Muscle of leg (tissue), 11 donors: ENCODE results near the gene DENND4B. TPM values are rescaled to one million over a fixed set of nuclear protein-coding genes. Genes with fewer than 3 reads are reported as not detected.
A peak's percentile ranks its signal among the peaks of the same experiment; 100 is the strongest.

ENCODE experiments used
- DNase-seq: peaks from one replicate; pipeline ENCODE4 v3.0.0; 2013
- H3K27ac ChIP-seq: one replicate; pipeline ENCODE4 v1.5.1; 2013; ENCODE audit warnings: mild to moderate bottlenecking, low read length, control low read depth
- H3K27me3 ChIP-seq: one replicate; pipeline ENCODE4 v1.6.1; 2013; ENCODE audit warnings: low read length; ENCODE audit not compliant: control insufficient read depth, insufficient read depth
- H3K36me3 ChIP-seq: one replicate; pipeline ENCODE4 v1.6.1; 2013; ENCODE audit warnings: low read length; ENCODE audit not compliant: control insufficient read depth, insufficient read depth
- H3K4me1 ChIP-seq: one replicate; pipeline ENCODE4 v1.6.1; 2013; ENCODE audit warnings: low read length; ENCODE audit not compliant: control insufficient read depth, insufficient read depth
- H3K4me3 ChIP-seq: one replicate; pipeline ENCODE4 v1.5.1; 2013; ENCODE audit warnings: low read length, control low read depth
- H3K9me3 ChIP-seq: replicated peaks from 2 replicates; pipeline ENCODE4 v1.6.1; 2013; ENCODE audit warnings: low read depth, low read length; ENCODE audit not compliant: control insufficient read depth
- WGBS: methylation state at CpG from one replicate; pipeline ENCODE4 v1.1.5; 2013; ENCODE audit warnings: missing lambda C conversion rate; ENCODE audit not compliant: insufficient coverage; 5-methylcytosine and 5-hydroxymethylcytosine counted together
- polyA plus RNA-seq, 8 donors: library from polyadenylated mRNA; unstranded; fragments of 120-200 nt; gene quantifications; one replicate each; pipeline versions ENCODE4 v1.2.1 to v1.2.3, GENCODE V29; 2013; ENCODE audit warnings: inconsistent platforms in 1 of 8, low replicate concordance in 1 of 8; ENCODE audit not compliant: insufficient read length in 8 of 8, insufficient read depth in 1 of 8
- total RNA-seq: library from RNA; stranded (reverse); fragments of 120-200 nt; gene quantifications from one replicate; pipeline ENCODE4 v1.2.4, GENCODE V29; 2013

DENND4B gene
- total and polyA plus RNA-seq, 9 donors: 11.8 to 35.7 (median 28.1) TPM

GRCh38 chr1:153937331-153937730 is 9.2 kb downstream of the DENND4B start:
- no peaks in the 10 kb centered on the region for H3K4me1 ChIP-seq
- 90% methylated on average over 7 of the region's 10 CpGs for WGBS
- H3K27me3 ChIP-seq: no peaks in the 10 kb centered on the region
- H3K27ac ChIP-seq: no peak overlapping the region
- no peaks in the 10 kb centered on the region for H3K9me3 ChIP-seq
- DNase-seq: no peak
- H3K36me3 ChIP-seq: peaks cover 90% of the 10 kb centered on the region
- H3K4me3 ChIP-seq: no peak overlapping the region

- Histone ChIP-seq H3K27ac (no peak overlapping the region), H3K27me3 (no peaks in the 10 kb centered on the region), H3K4me3 (no peak overlapping the region), H3K4me1 (no peaks in the 10 kb centered on the region), H3K36me3 (peaks cover 86% of the 10 kb centered on the region), H3K9me3 (no peaks in the 10 kb centered on the region)
- WGBS: 93% methylated on average over 9 of the region's 12 CpGs
- DNase-seq: no peak
These were observed 10.3 kb downstream of the DENND4B start for GRCh38 chr1:153936011-153936802.

GRCh38 chr1:153934746-153935145 is 11.8 kb downstream of the DENND4B start:
- Histone ChIP-seq H3K4me3 (no peak overlapping the region), H3K36me3 (peaks cover 85% of the 10 kb centered on the region)

GRCh38 chr1:153933955-153934354 is 12.6 kb downstream of the DENND4B start:
- H3K9me3 ChIP-seq: no peaks in the 10 kb centered on the region
- H3K4me1 ChIP-seq: no peaks in the 10 kb centered on the region
- no peak overlapping the region for H3K4me3 ChIP-seq
- 95% methylated on average over 4 of the region's 11 CpGs for WGBS
- no peaks in the 10 kb centered on the region for H3K27me3 ChIP-seq
- DNase-seq: no peak
- H3K27ac ChIP-seq: no peak overlapping the region
- H3K36me3 ChIP-seq: peaks cover 78% of the 10 kb centered on the region

More at GRCh38 chr1:153934746-153935145, 11.8 kb downstream of the DENND4B start:
- Histone ChIP-seq H3K27me3 (no peaks in the 10 kb centered on the region), H3K4me1 (no peaks in the 10 kb centered on the region), H3K9me3 (no peaks in the 10 kb centered on the region), H3K27ac (no peak overlapping the region)
- WGBS: 89% methylated on average over 6 of the region's 9 CpGs
- no peak for DNase-seq

- 87% methylated on average over 11 of the region's 14 CpGs for whole genome bisulfite sequencing
- Histone ChIP-seq H3K27me3 (no peaks in the 10 kb centered on the region), H3K36me3 (peaks cover 76% of the 10 kb centered on the region), H3K9me3 (no peaks in the 10 kb centered on the region), H3K4me1 (peaks cover 2% of the 10 kb centered on the region), H3K27ac (no peak overlapping the region), H3K4me3 (no peak overlapping the region)
- DNase-seq: no peak
These were observed 13.1 kb downstream of the DENND4B start for GRCh38 chr1:153933430-153933829.

GRCh38 chr1:153932156-153933131 is 14.1 kb downstream of the DENND4B start:
- Histone ChIP-seq H3K27me3 (no peaks in the 10 kb centered on the region), H3K27ac (no peak overlapping the region), H3K9me3 (no peaks in the 10 kb centered on the region), H3K4me1 (peaks cover 4% of the 10 kb centered on the region), H3K4me3 (no peak overlapping the region), H3K36me3 (peaks cover 72% of the 10 kb centered on the region)
- 90% methylated on average over 9 of the region's 18 CpGs for WGBS
- no peak for DNase-seq

- DNase-seq: no peak
- Histone ChIP-seq H3K4me1 (peaks cover 4% of the 10 kb centered on the region), H3K27me3 (no peaks in the 10 kb centered on the region), H3K27ac (no peak overlapping the region), H3K36me3 (peaks cover 52% of the 10 kb centered on the region), H3K4me3 (no peak overlapping the region), H3K9me3 (no peaks in the 10 kb centered on the region)
- 100% methylated on average over 5 of the region's 14 CpGs for WGBS
These were observed 16.3 kb downstream of the DENND4B start for GRCh38 chr1:153929981-153930948.

GRCh38 chr1:153929426-153929825 is 17.1 kb downstream of the DENND4B start:
- Histone ChIP-seq H3K9me3 (no peaks in the 10 kb centered on the region), H3K27ac (no peak overlapping the region), H3K27me3 (no peaks in the 10 kb centered on the region), H3K36me3 (peaks cover 43% of the 10 kb centered on the region), H3K4me1 (peaks cover 4% of the 10 kb centered on the region), H3K4me3 (no peak overlapping the region)
- DNase-seq: no peak
- no CpG with 5 or more reads among the region's 5 CpGs for WGBS

GRCh38 chr1:153928791-153929341 is 17.7 kb downstream of the DENND4B start:
- peaks cover 8% of the 10 kb centered on the region for H3K4me1 ChIP-seq
- H3K27me3 ChIP-seq: no peaks in the 10 kb centered on the region
- H3K4me3 ChIP-seq: no peak overlapping the region
- WGBS: no CpG with 5 or more reads among the region's 4 CpGs
- no peak for DNase-seq
- H3K36me3 ChIP-seq: peaks cover 38% of the 10 kb centered on the region
- peak overlapping the region; percentile 7 for H3K27ac ChIP-seq
- no peaks in the 10 kb centered on the region for H3K9me3 ChIP-seq
